Measurements from ENCODE around the gene ADH1A. TPM values are rescaled to one million over a fixed set of nuclear protein-coding genes. Genes with fewer than 3 reads are reported as not detected.

Gene ADH1A
- not detected in 2 replicates for total RNA-seq

GRCh38 chr4:99290848-99291786 lies at the start of gene ADH1A:
ADH1A (minus strand) TSS chr4:99290985; CDS start chr4:99290914, 71 bp downstream.

GRCh38 chr4:99321241-99322191 lies 30.7 kb upstream of the ADH1A start, which contains the start of gene ADH1B:
ADH1B (minus strand) TSS chr4:99321401; CDS start chr4:99321331, 70 bp downstream.

Other genes with a start within 250 kb of the ADH1A start
- 110 and 145 TPM in 2 replicates for gene ADH5, start 202.2 kb downstream of the ADH1A start, total RNA-seq
- not detected in 2 replicates for gene ADH4, start 146.7 kb downstream of the ADH1A start, total RNA-seq
- gene ADH6, start 71.7 kb downstream of the ADH1A start, total RNA-seq, result not detected in 2 replicates
- gene ADH1B, start 30.4 kb upstream of the ADH1A start, total RNA-seq, result not detected in 2 replicates
- gene ADH1C, start 61.8 kb upstream of the ADH1A start, total RNA-seq, result 0.21 TPM in 1 of 2 replicates, not detected in the other
- gene ADH7, start 144.4 kb upstream of the ADH1A start, total RNA-seq, result 3.8 and 33.0 TPM in 2 replicates
- gene C4orf17, start 220.0 kb upstream of the ADH1A start, total RNA-seq, result not detected in 2 replicates